Mesodermal cell (in vitro differentiated cells): ENCODE results near the gene AP2B1.

ENCODE experiments used
- H3K27ac ChIP-seq: 2 replicates; pipeline ENCODE4 v1.7.0; 2013; ENCODE audit warnings: mild to moderate bottlenecking, low read depth, low read length, moderate library complexity; ENCODE audit not compliant: severe bottlenecking
- H3K36me3 ChIP-seq: 2 replicates; pipeline ENCODE4 v1.7.1; 2013; ENCODE audit warnings: mild to moderate bottlenecking, low read length, moderate library complexity; ENCODE audit not compliant: control insufficient read depth, insufficient read depth
- H3K4me1 ChIP-seq: one replicate; pipeline ENCODE4 v1.7.1; 2013; ENCODE audit warnings: mild to moderate bottlenecking, low read length; ENCODE audit not compliant: insufficient read depth, control insufficient read depth, poor library complexity, severe bottlenecking
- H3K4me3 ChIP-seq: 2 replicates; pipeline ENCODE4 v1.7.0; 2013; ENCODE audit warnings: low read length, control low read depth, mild to moderate bottlenecking; ENCODE audit not compliant: insufficient read depth, poor library complexity, severe bottlenecking; ENCODE audit errors: extremely low read depth
- H3K9me3 ChIP-seq: 2 replicates; pipeline ENCODE4 v1.7.1; 2013; ENCODE audit warnings: mild to moderate bottlenecking, low read length, moderate library complexity; ENCODE audit not compliant: control insufficient read depth
- WGBS, 2 experiments: methylation state at CpG; one replicate each; pipeline ENCODE4 v1.1.5; 2013; ENCODE audit warnings: missing lambda C conversion rate in 2 of 2; ENCODE audit not compliant: insufficient coverage in 2 of 2; 5-methylcytosine and 5-hydroxymethylcytosine counted together

AP2B1 gene

GRCh38 chr17:35666967-35667532, 79.9 kb downstream of the AP2B1 start:
- H3K4me1 ChIP-seq = no peaks in the 10 kb centered on the region
- no peak overlapping the region for H3K27ac ChIP-seq
- no CpG with 5 or more reads among the region's 2 CpGs for WGBS, 2 experiments
- no peak overlapping the region for H3K4me3 ChIP-seq
- H3K9me3 ChIP-seq = no peaks in the 10 kb centered on the region
- H3K36me3 ChIP-seq = peaks cover 69% of the 10 kb centered on the region

GRCh38 chr17:35668802-35669201, 81.7 kb downstream of the AP2B1 start:
- H3K4me1 ChIP-seq = no peaks in the 10 kb centered on the region

GRCh38 chr17:35674552-35674951, 87.4 kb downstream of the AP2B1 start:
- Histone ChIP-seq H3K9me3 (no peaks in the 10 kb centered on the region), H3K27ac (no peak overlapping the region), H3K4me1 (no peaks in the 10 kb centered on the region), H3K36me3 (peaks cover 79% of the 10 kb centered on the region), H3K4me3 (no peak overlapping the region)
- no CpG with 5 or more reads among the region's 5 CpGs for WGBS, 2 experiments

More at GRCh38 chr17:35668802-35669201, 81.7 kb downstream of the AP2B1 start:
- H3K4me3 ChIP-seq = no peak overlapping the region
- H3K36me3 ChIP-seq = peaks cover 72% of the 10 kb centered on the region
- H3K27ac ChIP-seq = no peak overlapping the region
- no peaks in the 10 kb centered on the region for H3K9me3 ChIP-seq
- no CpG with 5 or more reads among the region's 4 CpGs for WGBS, 2 experiments

GRCh38 chr17:35676441-35676840, 89.3 kb downstream of the AP2B1 start:
- Histone ChIP-seq H3K9me3 (no peaks in the 10 kb centered on the region), H3K36me3 (peaks cover 84% of the 10 kb centered on the region), H3K4me1 (no peaks in the 10 kb centered on the region), H3K27ac (no peak overlapping the region), H3K4me3 (no peak overlapping the region)
- WGBS, 2 experiments = 100% methylated on average over 1 of the region's 2 CpGs

GRCh38 chr17:35679007-35679682, 92.0 kb downstream of the AP2B1 start:
- 74 to 92% methylated on average over 2 of the region's 2 CpGs for WGBS, 2 experiments
- Histone ChIP-seq H3K4me3 (no peak overlapping the region), H3K9me3 (no peaks in the 10 kb centered on the region), H3K4me1 (peaks cover 5% of the 10 kb centered on the region), H3K27ac (no peak overlapping the region), H3K36me3 (peaks cover 82% of the 10 kb centered on the region)

GRCh38 chr17:35683591-35683990, 96.5 kb downstream of the AP2B1 start:
- peaks cover 81% of the 10 kb centered on the region for H3K36me3 ChIP-seq
- H3K27ac ChIP-seq = no peak overlapping the region
- 89% methylated on average over 3 to 4 of the region's 4 CpGs for WGBS, 2 experiments
- H3K4me3 ChIP-seq = no peak overlapping the region
- peaks cover 5% of the 10 kb centered on the region for H3K4me1 ChIP-seq
- H3K9me3 ChIP-seq = no peaks in the 10 kb centered on the region

- H3K4me1 ChIP-seq = peaks cover 5% of the 10 kb centered on the region
- peak overlapping the region; percentile 0 for H3K27ac ChIP-seq
- peaks cover 81% of the 10 kb centered on the region for H3K36me3 ChIP-seq
- 17 to 71% methylated on average over 1 of the region's 2 CpGs for WGBS, 2 experiments
- H3K9me3 ChIP-seq = no peaks in the 10 kb centered on the region
- H3K4me3 ChIP-seq = no peak overlapping the region
Observed at GRCh38 chr17:35684055-35684802, 97.1 kb downstream of the AP2B1 start.

GRCh38 chr17:35692512-35693210, 105.5 kb downstream of the AP2B1 start:
- Histone ChIP-seq H3K4me1 (peaks cover 18% of the 10 kb centered on the region), H3K9me3 (no peaks in the 10 kb centered on the region), H3K27ac (no peak overlapping the region), H3K36me3 (peaks cover 74% of the 10 kb centered on the region), H3K4me3 (no peak overlapping the region)
- WGBS, 2 experiments = 85% methylated on average over 2 of the region's 7 CpGs; no CpG with 5 or more reads in 1 of the 2 experiments

- Histone ChIP-seq H3K9me3 (no peaks in the 10 kb centered on the region), H3K36me3 (peaks cover 73% of the 10 kb centered on the region), H3K4me1 (peaks cover 18% of the 10 kb centered on the region), H3K4me3 (no peak overlapping the region), H3K27ac (no peak overlapping the region)
- WGBS, 2 experiments = 100% methylated on average over 2 of the region's 3 CpGs; no CpG with 5 or more reads in 1 of the 2 experiments
Observed at GRCh38 chr17:35693662-35694061, 106.5 kb downstream of the AP2B1 start.

GRCh38 chr17:35694906-35695305, 107.8 kb downstream of the AP2B1 start:
- Histone ChIP-seq H3K9me3 (no peaks in the 10 kb centered on the region), H3K4me1 (peaks cover 18% of the 10 kb centered on the region), H3K36me3 (peaks cover 73% of the 10 kb centered on the region), H3K4me3 (no peak overlapping the region), H3K27ac (peak overlapping the region; percentile 50)
- 100% methylated on average over 1 of the region's 2 CpGs for WGBS, 2 experiments
